K562 (cell line): ENCODE measurements around the gene TMEM72. TPM values are rescaled to one million over a fixed set of nuclear protein-coding genes. Genes with fewer than 3 reads are reported as not detected.
A peak's percentile ranks its signal among the peaks of the same experiment; 100 is the strongest.

Experiments used
- ATAC-seq: fragments of 200-7000 bp; cut with Tn5 transposase; 3 replicates; pipeline ENCODE4 v1.9.1; 2020; ENCODE audit warnings: moderate library complexity
- BruUV-seq: library from RNA; stranded (reverse); fragments of 400-500 nt; replicated peaks from 2 replicates; lab custom pipeline; 2021; lab: Mats Ljungman, UMichigan
- CTCF ChIA-PET: fragments of 300-600 bp; formaldehyde crosslinking; extraction: SDS; loops from one replicate; lab custom pipeline; 2021; ENCODE audit warnings: low intra/inter-chr PET ratio; lab: Yijun Ruan, JAX
- POLR2A ChIA-PET: fragments of 300-600, 350-650 bp; sonication (Branson Sonifier 250); formaldehyde crosslinking; extraction: SDS; loops from one replicate; lab custom pipeline; 2021; ENCODE audit warnings: antibody characterized with exemption, inconsistent platforms; lab: Yijun Ruan, JAX
- DNase-seq, 4 experiments: peaks; one replicate each; pipeline versions ENCODE4 v3.0.0 to v3.0.0-alpha.2; 2011 to 2018; ENCODE audit warnings: low spot score in 3 of 4, mixed read lengths in 3 of 4; ENCODE audit errors: extremely low read depth in 1 of 4
- FAIRE-seq: peaks from 2 replicates; lab custom pipeline; 2011; peaks lifted over from hg19 to GRCh38; lab: Jason Lieb, UNC
- H2AFZ ChIP-seq: 2 replicates; pipeline ENCODE4 v1.6.0; 2011; ENCODE audit warnings: low read depth, low read length, control low read depth, inconsistent platforms
- H3K27ac ChIP-seq: fragments of 200-600 bp; 3 replicates; pipeline ENCODE4 v1.8.0; 2011; ENCODE audit warnings: low read depth, mild to moderate bottlenecking, control low read depth, inconsistent platforms, low read length, moderate library complexity, mixed read lengths; ENCODE audit errors: extremely low read depth
- H3K27me3 ChIP-seq, 2 experiments: fragments of 300-600 bp in 1 of 2; 2 replicates in 1 of 2; 3 replicates in 1 of 2; pipeline versions ENCODE4 v1.6.0 to v1.8.0; 2011; ENCODE audit warnings: inconsistent platforms in 2 of 2, low read length in 2 of 2, mild to moderate bottlenecking in 1 of 2, mixed read lengths in 1 of 2, moderate library complexity in 1 of 2; ENCODE audit not compliant: control insufficient read depth in 2 of 2, insufficient read depth in 2 of 2
- H3K36me3 ChIP-seq: fragments of 300-600 bp; 3 replicates; pipeline ENCODE4 v1.8.0; 2011; ENCODE audit warnings: mild to moderate bottlenecking, low read length, inconsistent platforms; ENCODE audit not compliant: control insufficient read depth, insufficient read depth
- H3K4me1 ChIP-seq, 2 experiments: fragments of 200-600 bp in 1 of 2; replicated peaks in 1 of 2; 2 replicates in 1 of 2; 3 replicates in 1 of 2; pipeline versions ENCODE4 v1.5.1 to v1.8.0; 2011; ENCODE audit warnings: inconsistent platforms in 2 of 2, low read length in 2 of 2, mild to moderate bottlenecking in 1 of 2, mixed read lengths in 1 of 2, moderate library complexity in 1 of 2; ENCODE audit not compliant: control insufficient read depth in 2 of 2, insufficient read depth in 2 of 2
- H3K4me2 ChIP-seq: 2 replicates; pipeline ENCODE4 v1.6.1; 2011; ENCODE audit warnings: low read length, control low read depth, inconsistent platforms, mixed read lengths; ENCODE audit not compliant: insufficient read depth
- H3K4me3 ChIP-seq: fragments of 200-600 bp; sonication (generic), shearing (Covaris generic); 2 replicates; pipeline ENCODE4 v1.5.1; 2016; ENCODE audit warnings: control low read depth, inconsistent platforms
- H3K79me2 ChIP-seq: fragments of 200-600 bp; 3 replicates; pipeline ENCODE4 v1.8.0; 2011; ENCODE audit warnings: low read length, inconsistent platforms; ENCODE audit not compliant: control insufficient read depth, insufficient read depth
- H3K9ac ChIP-seq, 2 experiments: 2 replicates each; pipeline versions ENCODE4 v1.6.0 to v1.6.1; 2011; ENCODE audit warnings: low read depth in 2 of 2, low read length in 2 of 2, control low read depth in 1 of 2, inconsistent platforms in 1 of 2, mild to moderate bottlenecking in 1 of 2, mixed read lengths in 1 of 2; ENCODE audit not compliant: insufficient read depth in 1 of 2
- H3K9me1 ChIP-seq: one replicate; pipeline ENCODE4 v1.6.0; 2011; ENCODE audit warnings: inconsistent platforms, mild to moderate bottlenecking, low read length, moderate library complexity; ENCODE audit not compliant: control insufficient read depth, insufficient read depth
- H3K9me3 ChIP-seq: replicated peaks from 2 replicates; pipeline ENCODE4 v1.5.1; 2011; ENCODE audit warnings: low read depth, low read length, inconsistent platforms; ENCODE audit not compliant: control insufficient read depth, insufficient read depth
- H4K20me1 ChIP-seq: replicated peaks from 2 replicates; pipeline ENCODE4 v1.6.1; 2011; ENCODE audit warnings: low read length, inconsistent platforms, mixed read lengths; ENCODE audit not compliant: control insufficient read depth, insufficient read depth
- HDAC1 ChIP-seq, 2 experiments: fragments of 450-650 bp; IDR thresholded peaks; 2 replicates each; pipeline ENCODE4 v1.6.1; 2016 to 2017; ENCODE audit warnings: inconsistent platforms in 1 of 2, mild to moderate bottlenecking in 1 of 2, moderate library complexity in 1 of 2
- HNRNPH1 ChIP-seq: fragments of 200-400 bp; formaldehyde crosslinking; optimal IDR thresholded peaks from 2 replicates; pipeline ENCODE3; 2017; ENCODE audit warnings: low read depth, mild to moderate bottlenecking, low read length, moderate library complexity
- HSF4 ChIP-seq: fragments of 250-450 bp; sonication (Bioruptor Pico); IDR thresholded peaks from 2 replicates; pipeline ENCODE4 v2.1.2; 2022; ENCODE audit warnings: mild to moderate bottlenecking, moderate library complexity, borderline replicate concordance
- KLF1 ChIP-seq: fragments of 450-650 bp; IDR thresholded peaks from 2 replicates; pipeline ENCODE4 v1.6.1; 2016; ENCODE audit warnings: missing genetic modification characterization, missing compliant biosample characterization
- MTA2 ChIP-seq: fragments of 450-650 bp; IDR thresholded peaks from 2 replicates; pipeline ENCODE4 v1.6.1; 2016; ENCODE audit warnings: low read depth
- NCOR1 ChIP-seq: fragments of 450-650 bp; IDR thresholded peaks from 2 replicates; pipeline ENCODE4 v1.6.1; 2016; ENCODE audit warnings: mild to moderate bottlenecking, moderate library complexity
- NONO ChIP-seq, 2 experiments: fragments of 200-400 bp in 1 of 2; fragments of 450-650 bp in 1 of 2; formaldehyde crosslinking in 1 of 2; IDR thresholded peaks; 2 replicates each; pipeline ENCODE4 v1.6.1; 2017; ENCODE audit warnings: low read depth in 2 of 2, mild to moderate bottlenecking in 2 of 2, moderate library complexity in 2 of 2, low read length in 1 of 2
- RB1 ChIP-seq: fragments of 450-650 bp; IDR thresholded peaks from 2 replicates; pipeline ENCODE4 v1.6.1; 2017; ENCODE audit warnings: low read depth, mild to moderate bottlenecking
- SMARCC2 ChIP-seq: fragments of 450-650 bp; IDR thresholded peaks from 2 replicates; pipeline ENCODE4 v1.6.1; 2017; ENCODE audit warnings: antibody characterized with exemption, moderate library complexity, mild to moderate bottlenecking, low read depth
- SREBF1 ChIP-seq: fragments of 150-350 bp; IDR thresholded peaks from 2 replicates; pipeline ENCODE4 v1.6.1; 2014; ENCODE audit warnings: antibody characterized with exemption, low read depth, low read length, borderline replicate concordance
- TSC22D4 ChIP-seq: fragments of 450-650 bp; IDR thresholded peaks from 2 replicates; pipeline ENCODE4 v1.6.1; 2016; ENCODE audit warnings: missing genetic modification characterization, missing biosample characterization, control low read depth
- ZC3H4 ChIP-seq: sonication (generic); formaldehyde crosslinking; IDR thresholded peaks from 2 replicates; pipeline ENCODE4 v1.9.0; 2021; ENCODE audit warnings: missing genetic modification reagents, borderline replicate concordance
- ZNF174 ChIP-seq: fragments of 250-450 bp; sonication (Bioruptor Pico); IDR thresholded peaks from 2 replicates; pipeline ENCODE4 v1.4.0; 2020; ENCODE audit warnings: mild to moderate bottlenecking
- ZNF232 ChIP-seq: sonication (generic); formaldehyde crosslinking; IDR thresholded peaks from 2 replicates; pipeline ENCODE4 v1.8.0; 2022; ENCODE audit warnings: mild to moderate bottlenecking, missing genetic modification reagents
- ZNF239 ChIP-seq: fragments of 250-450 bp; sonication (Bioruptor Pico); IDR thresholded peaks from 2 replicates; pipeline ENCODE4 v1.4.0; 2020; ENCODE audit warnings: mild to moderate bottlenecking
- ZNF282 ChIP-seq: sonication (generic); formaldehyde crosslinking; IDR thresholded peaks from 2 replicates; pipeline ENCODE4 v1.8.1; 2023; ENCODE audit warnings: missing genetic modification reagents
- WGBS: fragments of 100-300 bp; shearing (Covaris generic); methylation state at CpG from one replicate; pipeline ENCODE4 v1.1.6; 2016; ENCODE audit warnings: low coverage, mixed read lengths; ENCODE audit not compliant: insufficient coverage; ENCODE audit errors: missing lambda C conversion rate; 5-methylcytosine and 5-hydroxymethylcytosine counted together
- in situ Hi-C: fragments of 300-500 bp; cut with MboI; formaldehyde crosslinking; loops from 4 replicates; pipeline ENCODE4 v1.15.0; 2018; ENCODE audit warnings: inconsistent platforms, mixed read lengths
- intact Hi-C: fragments of 100-400 bp; cut with micrococcal nuclease; formaldehyde crosslinking; loops from 2 replicates; pipeline ENCODE4 v1.14.2; 2022
- polyA plus RNA-seq, 8 experiments: library from polyadenylated mRNA; depleted of rRNA in 4 of 8; stranded (reverse) in 5 of 8; unstranded in 3 of 8; fragments of >200 nt; fragmentation: Nextera tagmentation in 2 of 8; fragmentation: Illumina TruSeq in 1 of 8; extraction: Ambion mirVana in 2 of 8; extraction: Trizol in 1 of 8; gene quantifications; 2 replicates each; pipeline versions ENCODE4 v1.2.1 to v1.2.3, GENCODE V29; 2011 to 2014; ENCODE audit warnings: inconsistent platforms in 1 of 8, missing spikeins in 1 of 8
- total RNA-seq, 7 experiments: library from RNA; depleted of rRNA in 6 of 7; stranded (reverse); fragments of >200 nt in 6 of 7; fragmentation: Illumina TruSeq in 2 of 7; extraction: Trizol in 2 of 7; gene quantifications; 2 replicates each; pipeline versions ENCODE4 v1.2.1 to v1.2.3, GENCODE V29; 2011 to 2021; ENCODE audit warnings: low replicate concordance in 1 of 7
- TF ChIP-seq, protein P1 (sequence below): sonication (generic); IDR thresholded peaks from 2 replicates; pipeline ENCODE4 v1.6.1; 2016
- TF ChIP-seq, protein P2 (sequence below): sonication (generic); formaldehyde crosslinking; IDR thresholded peaks from 2 replicates; pipeline ENCODE4 v1.8.0; 2022; ENCODE audit warnings: mild to moderate bottlenecking, missing genetic modification reagents

TMEM72 gene
- total and polyA plus RNA-seq, 9 of the 15 experiments (the other 6 are each of a cell fraction or from before 2014, with no cell fraction given): not detected

DNA sequence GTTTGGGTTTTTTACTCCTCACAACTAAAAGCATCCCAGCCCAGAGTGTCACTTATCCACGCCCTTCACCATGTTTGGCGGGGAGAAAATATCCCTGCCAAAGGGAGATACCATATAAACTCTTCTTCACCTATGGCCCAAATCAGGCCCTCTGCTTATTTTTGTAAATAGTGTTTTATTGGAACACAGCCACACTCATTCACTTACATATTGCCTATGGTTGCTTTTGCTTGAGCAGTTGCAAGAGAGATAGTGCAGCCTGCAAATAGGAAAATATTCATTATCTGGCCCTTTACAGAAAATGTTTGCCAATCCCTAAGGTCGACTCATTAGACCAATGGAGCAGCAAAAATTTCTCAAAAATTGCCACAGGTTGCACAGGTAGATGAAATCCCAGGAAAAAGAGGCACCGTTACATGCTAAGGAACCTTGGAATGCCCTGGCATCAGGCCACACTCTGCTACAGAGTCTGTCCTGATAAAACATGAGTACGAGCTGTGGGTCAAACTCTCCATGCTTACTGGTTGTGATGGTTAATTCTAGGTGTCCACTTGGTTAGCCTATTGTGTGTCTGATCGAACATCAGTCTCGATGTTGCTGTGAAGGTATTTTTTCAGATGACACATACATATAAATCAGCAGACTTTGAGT lies 40.6 kb downstream of the TMEM72 start (continued):
- TF ChIP-seq HNRNPH1 (no peak), TSC22D4 (tag) (no peak), ZNF232 (CRISPR knock-in tag) (no peak), ZNF239 (CRISPR knock-in tag) (no peak)

DNA sequence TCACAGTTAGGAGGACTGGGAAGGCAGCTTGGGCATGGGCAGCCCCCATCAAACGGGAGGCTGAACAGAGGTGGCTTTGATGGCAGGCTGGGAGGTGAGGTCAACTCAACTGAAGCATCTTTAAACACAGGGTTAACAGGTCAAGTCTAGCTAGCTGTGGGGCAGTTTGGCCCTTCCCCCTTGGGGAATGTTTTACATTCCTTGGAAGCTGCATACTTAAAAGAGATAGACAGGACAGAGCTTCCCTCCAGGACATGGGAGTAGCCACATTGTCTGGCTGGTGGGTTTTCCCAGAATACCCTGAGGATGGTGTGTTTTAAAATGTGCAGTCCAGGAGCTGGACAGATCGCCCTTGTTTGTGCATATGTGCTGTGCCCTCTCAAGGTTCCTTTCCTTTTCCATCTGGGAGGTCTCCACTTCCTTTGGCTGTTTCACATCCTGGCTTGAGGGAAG lies 41.7 kb downstream of the TMEM72 start:
- Histone ChIP-seq H3K9ac (no peak overlapping the region), H3K27me3 (peaks cover 22 to 36% of the 10 kb centered on the region in 2 experiments; a peak in 4 of 5 replicates), H3K4me2 (no peak overlapping the region), H4K20me1 (no peaks in the 10 kb centered on the region), H3K4me3 (no peak overlapping the region), H3K9me3 (no peaks in the 10 kb centered on the region), H3K4me1 (no peaks in the 10 kb centered on the region), H3K36me3 (no peaks in the 10 kb centered on the region), H3K27ac (no peak overlapping the region), H2AFZ (no peak overlapping the region), H3K9me1 (no peaks in the 10 kb centered on the region), H3K79me2 (no peaks in the 10 kb centered on the region)
- 0% methylated on average over 2 of the region's 2 CpGs for WGBS
- ChIA-PET CTCF (no interaction called here), POLR2A (interaction anchor here (0.9 to 1.0 kb wide), 2 partner anchors 9 to 11 kb away, joined by 3 read pairs; no protein-coding TSS in a partner anchor)
- DNase-seq: no peak
- no TSS peak for BruUV-seq
- intact Hi-C loops (no loop called here), in situ Hi-C loops (no loop called here)
- peak; percentile 42 for FAIRE-seq
- ATAC-seq: no peak
- TF ChIP-seq, protein P1, sequence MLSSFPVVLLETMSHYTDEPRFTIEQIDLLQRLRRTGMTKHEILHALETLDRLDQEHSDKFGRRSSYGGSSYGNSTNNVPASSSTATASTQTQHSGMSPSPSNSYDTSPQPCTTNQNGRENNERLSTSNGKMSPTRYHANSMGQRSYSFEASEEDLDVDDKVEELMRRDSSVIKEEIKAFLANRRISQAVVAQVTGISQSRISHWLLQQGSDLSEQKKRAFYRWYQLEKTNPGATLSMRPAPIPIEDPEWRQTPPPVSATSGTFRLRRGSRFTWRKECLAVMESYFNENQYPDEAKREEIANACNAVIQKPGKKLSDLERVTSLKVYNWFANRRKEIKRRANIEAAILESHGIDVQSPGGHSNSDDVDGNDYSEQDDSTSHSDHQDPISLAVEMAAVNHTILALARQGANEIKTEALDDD: no peak
- TF ChIP-seq HSF4 (CRISPR knock-in tag) (no peak), NCOR1 (no peak), ZC3H4 (CRISPR knock-in tag) (no peak), MTA2 (no peak), NONO (IDR thresholded peaks at IDR 0.05; ENCODE audit: low read depth in 2 of 2, low read length in 1 of 2) (no peak), RB1 (no peak), SMARCC2 (no peak), SREBF1 (no peak), KLF1 (tag) (no peak), ZNF174 (no peak), HDAC1 (IDR thresholded peaks at IDR 0.05) (no peak), ZNF282 (no peak)
- TF ChIP-seq, protein P2, sequence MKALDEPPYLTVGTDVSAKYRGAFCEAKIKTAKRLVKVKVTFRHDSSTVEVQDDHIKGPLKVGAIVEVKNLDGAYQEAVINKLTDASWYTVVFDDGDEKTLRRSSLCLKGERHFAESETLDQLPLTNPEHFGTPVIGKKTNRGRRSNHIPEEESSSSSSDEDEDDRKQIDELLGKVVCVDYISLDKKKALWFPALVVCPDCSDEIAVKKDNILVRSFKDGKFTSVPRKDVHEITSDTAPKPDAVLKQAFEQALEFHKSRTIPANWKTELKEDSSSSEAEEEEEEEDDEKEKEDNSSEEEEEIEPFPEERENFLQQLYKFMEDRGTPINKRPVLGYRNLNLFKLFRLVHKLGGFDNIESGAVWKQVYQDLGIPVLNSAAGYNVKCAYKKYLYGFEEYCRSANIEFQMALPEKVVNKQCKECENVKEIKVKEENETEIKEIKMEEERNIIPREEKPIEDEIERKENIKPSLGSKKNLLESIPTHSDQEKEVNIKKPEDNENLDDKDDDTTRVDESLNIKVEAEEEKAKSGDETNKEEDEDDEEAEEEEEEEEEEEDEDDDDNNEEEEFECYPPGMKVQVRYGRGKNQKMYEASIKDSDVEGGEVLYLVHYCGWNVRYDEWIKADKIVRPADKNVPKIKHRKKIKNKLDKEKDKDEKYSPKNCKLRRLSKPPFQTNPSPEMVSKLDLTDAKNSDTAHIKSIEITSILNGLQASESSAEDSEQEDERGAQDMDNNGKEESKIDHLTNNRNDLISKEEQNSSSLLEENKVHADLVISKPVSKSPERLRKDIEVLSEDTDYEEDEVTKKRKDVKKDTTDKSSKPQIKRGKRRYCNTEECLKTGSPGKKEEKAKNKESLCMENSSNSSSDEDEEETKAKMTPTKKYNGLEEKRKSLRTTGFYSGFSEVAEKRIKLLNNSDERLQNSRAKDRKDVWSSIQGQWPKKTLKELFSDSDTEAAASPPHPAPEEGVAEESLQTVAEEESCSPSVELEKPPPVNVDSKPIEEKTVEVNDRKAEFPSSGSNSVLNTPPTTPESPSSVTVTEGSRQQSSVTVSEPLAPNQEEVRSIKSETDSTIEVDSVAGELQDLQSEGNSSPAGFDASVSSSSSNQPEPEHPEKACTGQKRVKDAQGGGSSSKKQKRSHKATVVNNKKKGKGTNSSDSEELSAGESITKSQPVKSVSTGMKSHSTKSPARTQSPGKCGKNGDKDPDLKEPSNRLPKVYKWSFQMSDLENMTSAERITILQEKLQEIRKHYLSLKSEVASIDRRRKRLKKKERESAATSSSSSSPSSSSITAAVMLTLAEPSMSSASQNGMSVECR: no peak
